Activated CD4-positive, CD25-positive, alpha-beta regulatory T cell treated with anti-CD3 and anti-CD28 coated beads, Interleukin-2, amount 50 U/mL, for 16 hours (primary cell): ENCODE results near the gene TBX1.

Source experiments
- DNase-seq: peaks from one replicate; pipeline ENCODE4 v3.0.0-alpha.2; 2020; ENCODE audit warnings: low read depth, low spot score

The TBX1 gene

DNA sequence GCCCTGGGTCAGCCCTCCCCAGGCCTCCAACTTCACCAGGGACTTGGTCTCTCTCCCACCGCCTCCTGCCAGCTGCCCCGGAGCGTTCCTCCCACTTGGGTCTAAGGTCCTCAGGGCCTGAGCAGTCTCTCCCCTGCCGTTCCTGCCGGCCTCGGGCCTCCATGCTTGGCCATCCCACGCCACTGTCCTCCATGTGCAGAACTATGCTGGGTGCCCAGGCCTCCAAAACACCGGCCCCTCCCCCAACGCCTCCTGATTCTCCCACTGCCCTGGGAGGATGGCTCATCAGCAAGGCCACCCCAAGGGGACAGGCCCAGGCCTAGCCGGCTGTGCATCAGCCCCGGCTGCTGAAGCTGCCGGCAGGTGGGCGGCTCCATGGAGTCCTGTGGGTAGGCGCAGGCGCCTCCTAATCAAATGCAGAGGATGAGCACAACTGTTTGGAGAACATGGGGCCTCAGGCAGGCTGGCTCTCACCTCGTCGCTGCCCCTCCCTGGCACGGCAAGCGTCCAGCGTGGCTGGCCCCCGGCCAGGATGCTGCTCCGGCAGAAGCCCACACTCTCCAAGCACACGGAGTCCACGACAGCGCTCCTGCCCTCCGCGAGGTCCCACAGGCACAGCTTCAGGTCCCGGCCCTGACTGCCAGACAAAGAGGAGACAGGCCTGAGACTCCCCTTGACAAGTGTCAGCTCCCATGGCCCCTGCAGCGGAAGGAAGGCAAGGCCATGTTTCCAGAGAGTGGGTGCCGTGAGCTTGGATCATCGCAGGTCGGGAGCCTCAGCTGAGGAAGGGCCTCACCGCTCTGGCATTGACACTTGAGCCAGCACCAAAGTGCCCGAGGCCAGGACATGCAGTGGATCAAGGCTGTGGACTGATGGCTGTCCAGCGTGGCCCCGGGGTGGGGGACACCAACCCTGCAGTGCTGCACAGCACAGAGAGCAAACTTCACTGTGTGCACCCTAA, 51.5 kb downstream of the TBX1 start:
- DNase-seq: no peak

DNA sequence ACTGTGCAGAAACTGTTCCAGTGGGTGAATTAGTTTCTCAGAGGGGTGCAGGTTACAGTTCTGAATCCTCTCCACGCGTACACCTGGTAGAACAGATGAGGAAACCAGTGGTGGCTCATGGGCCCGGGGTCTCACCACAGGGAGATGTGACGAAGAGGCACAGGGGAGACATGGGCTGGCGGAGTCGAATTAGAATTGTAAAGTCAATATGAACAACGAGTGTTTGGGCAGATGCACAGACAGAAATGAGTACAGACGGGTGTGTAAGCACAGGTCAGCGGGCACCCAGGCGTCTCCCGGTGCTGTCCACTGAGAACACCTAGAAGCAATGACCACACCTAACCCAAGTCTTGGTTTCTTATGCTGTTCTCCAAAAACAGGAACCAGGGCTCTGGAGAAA, 52.3 kb downstream of the TBX1 start:
- no peak for DNase-seq

DNA sequence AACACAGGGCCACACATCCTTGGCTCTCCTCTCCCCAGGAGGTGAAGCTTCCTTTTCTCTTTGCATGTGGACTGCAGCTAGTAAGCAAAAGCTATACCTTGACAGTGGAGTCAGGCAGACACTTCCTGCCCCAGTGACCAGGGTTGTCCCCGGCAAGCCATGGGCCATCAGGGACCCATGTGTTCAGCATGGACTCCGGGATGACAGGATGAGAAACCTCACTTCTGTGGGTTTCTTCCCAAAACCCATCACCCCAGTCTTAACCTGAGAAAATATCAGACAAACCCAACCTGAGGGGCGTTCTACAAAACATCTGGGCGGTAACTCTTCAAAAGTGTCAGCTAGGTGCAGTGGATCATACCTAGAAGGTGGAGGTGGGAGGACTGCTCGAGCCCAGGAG, 53.9 kb downstream of the TBX1 start:
- DNase-seq: no peak

DNA sequence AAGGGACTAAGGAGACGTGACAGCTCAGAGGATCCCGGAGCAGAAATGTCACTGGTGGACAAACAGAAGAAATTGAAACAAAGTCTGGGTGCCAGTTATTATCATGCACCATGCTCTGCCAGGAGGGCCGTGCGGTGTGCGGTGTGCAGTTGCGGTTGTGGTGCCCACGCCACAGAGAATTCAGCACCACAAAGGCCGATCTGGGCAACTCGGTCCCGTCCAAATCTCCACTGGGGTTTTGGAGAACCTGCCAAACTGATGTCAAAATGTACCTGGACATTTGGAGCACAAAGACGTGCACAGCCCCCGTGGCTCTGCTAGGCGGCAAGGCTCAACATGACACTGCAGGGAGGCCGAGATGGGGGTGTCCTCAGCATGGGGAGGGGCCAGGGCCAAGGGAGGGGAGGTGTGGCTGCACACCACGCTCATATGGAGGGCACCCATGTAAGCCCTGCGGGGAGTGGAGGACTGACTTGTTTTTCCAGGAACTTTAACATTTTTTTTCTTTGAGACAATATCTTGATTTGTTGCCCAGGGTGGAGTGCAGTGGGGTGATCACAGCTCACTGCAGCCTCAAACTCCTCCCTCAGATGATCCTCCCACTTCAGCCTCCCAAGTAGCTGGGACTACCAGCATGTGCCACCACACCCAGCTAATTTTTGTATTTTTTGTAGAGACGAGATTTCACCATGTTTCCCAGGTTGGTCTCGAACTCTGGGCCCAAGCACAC, 54.7 kb downstream of the TBX1 start:
- DNase-seq: no peak

DNA sequence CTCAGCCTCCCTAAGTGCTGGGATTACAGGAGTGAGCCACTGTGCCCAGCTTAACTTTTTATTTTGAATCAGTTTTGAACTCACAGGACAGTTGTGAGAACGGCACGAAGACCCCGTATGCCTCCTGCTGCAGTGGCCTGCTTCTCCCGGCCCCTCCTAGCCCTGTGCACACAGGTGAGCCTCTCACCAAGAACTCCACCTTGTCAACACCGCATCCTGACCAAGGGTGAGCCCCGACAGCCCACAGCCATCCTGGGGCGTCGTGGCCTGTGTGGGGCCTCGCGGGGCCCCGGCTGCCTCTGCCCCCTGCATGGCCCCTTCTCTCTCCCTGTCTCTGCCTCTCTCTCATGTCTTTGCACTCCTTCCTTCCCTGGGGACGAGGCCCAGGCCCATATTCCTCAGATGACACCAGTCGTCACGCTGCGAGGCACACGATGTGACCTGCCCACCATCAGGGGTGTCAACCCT, 55.3 kb downstream of the TBX1 start:
- DNase-seq: no peak

DNA sequence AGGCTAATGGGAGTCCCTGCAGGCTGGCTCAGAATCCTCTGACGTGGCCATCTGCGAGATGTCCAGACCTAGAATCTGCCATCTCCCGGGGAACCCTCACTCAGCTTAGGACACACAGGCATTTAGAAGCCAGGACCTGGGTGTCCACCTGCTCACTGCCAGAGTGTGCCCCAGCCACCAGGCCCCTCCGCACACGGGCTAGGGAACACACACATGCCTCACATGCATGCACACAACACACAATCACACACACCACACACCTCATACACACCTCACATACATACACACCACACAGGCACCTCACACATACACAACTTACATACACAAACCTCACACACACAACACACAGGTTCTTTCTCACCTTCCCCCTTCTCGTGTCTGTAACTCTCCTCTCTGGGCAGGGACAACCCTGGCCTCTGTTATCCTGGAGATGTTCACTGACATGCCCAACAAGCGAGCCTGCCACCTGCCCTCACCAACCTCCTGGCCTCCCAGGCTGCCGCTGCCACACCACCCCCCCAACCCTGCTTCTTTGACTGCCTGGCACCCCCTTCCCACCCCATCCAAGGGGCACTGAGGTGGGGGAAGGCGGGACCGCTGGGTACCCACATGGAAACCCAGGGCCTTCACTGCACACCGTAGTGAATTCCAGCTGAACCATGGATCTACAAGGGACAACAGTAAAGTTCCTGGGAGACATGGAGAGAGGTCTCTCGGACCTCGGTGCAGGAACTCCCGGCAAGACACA, 56.0 kb downstream of the TBX1 start:
- no peak for DNase-seq
